Kidney epithelial cell (primary cell): ENCODE results near the gene ZFHX3. TPM values are rescaled to one million over a fixed set of nuclear protein-coding genes. Genes with fewer than 3 reads are reported as not detected.
"Not testable (repeated sequence)": the region's sequence is repeated elsewhere in the genome, so short reads cannot be mapped to it uniquely, and the experiment has no call there.

Source experiments
- DNase-seq: peaks from one replicate; pipeline ENCODE4 v3.0.0-alpha.2; 2010; ENCODE audit warnings: low read depth
- H3K27me3 ChIP-seq: 2 replicates; pipeline ENCODE4 v1.6.0; 2011; ENCODE audit warnings: low read length; ENCODE audit not compliant: control insufficient read depth, insufficient read depth
- H3K36me3 ChIP-seq: 2 replicates; pipeline ENCODE4 v1.5.1; 2011; ENCODE audit warnings: low read length; ENCODE audit not compliant: control insufficient read depth, insufficient read depth
- H3K4me3 ChIP-seq: 2 replicates; pipeline ENCODE4 v1.5.1; 2011; ENCODE audit warnings: low read depth, mild to moderate bottlenecking, control low read depth, low read length
- total RNA-seq: library from RNA; depleted of rRNA; stranded (reverse); fragments of >200 nt; gene quantifications from 2 replicates; pipeline ENCODE4 v1.2.3, GENCODE V29; 2015
- TF ChIP-seq, protein P1 (sequence below): IDR thresholded peaks from 2 replicates; pipeline ENCODE4 v1.5.1; 2011; ENCODE audit warnings: mild to moderate bottlenecking, moderate library complexity, low read length, control low read depth, inconsistent platforms; ENCODE audit not compliant: insufficient read depth, poor library complexity, severe bottlenecking

The ZFHX3 gene
- total RNA-seq, 1 donor from 2014 or later, result 19.9 TPM

DNA sequence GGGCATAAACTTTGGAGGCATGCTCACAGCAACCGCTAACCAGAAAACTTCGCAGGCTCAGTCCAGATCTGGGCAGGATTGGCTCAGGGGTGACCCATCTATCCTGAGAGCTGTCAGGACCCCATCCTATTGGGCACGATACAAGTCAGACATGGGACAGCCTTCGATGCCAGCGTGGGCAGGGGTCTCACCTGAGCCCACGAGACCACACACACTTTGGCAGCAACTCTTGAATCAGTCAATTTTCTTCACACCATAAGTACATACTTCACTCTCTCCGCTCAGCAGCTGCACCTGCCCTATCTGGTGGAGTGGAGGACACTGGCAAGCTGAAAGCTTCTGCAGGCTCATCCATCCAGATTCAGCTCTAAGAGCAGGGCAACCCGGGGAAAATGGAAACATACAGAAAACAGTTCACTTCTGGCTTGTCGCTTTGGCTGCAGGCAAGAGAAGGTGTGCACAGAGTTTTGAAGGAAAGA is 48.3 kb downstream of the ZFHX3 start:
- no peak for DNase-seq
- no peaks in the 10 kb centered on the region for H3K36me3 ChIP-seq
- no peaks in the 10 kb centered on the region for H3K27me3 ChIP-seq
- TF ChIP-seq, protein P1, sequence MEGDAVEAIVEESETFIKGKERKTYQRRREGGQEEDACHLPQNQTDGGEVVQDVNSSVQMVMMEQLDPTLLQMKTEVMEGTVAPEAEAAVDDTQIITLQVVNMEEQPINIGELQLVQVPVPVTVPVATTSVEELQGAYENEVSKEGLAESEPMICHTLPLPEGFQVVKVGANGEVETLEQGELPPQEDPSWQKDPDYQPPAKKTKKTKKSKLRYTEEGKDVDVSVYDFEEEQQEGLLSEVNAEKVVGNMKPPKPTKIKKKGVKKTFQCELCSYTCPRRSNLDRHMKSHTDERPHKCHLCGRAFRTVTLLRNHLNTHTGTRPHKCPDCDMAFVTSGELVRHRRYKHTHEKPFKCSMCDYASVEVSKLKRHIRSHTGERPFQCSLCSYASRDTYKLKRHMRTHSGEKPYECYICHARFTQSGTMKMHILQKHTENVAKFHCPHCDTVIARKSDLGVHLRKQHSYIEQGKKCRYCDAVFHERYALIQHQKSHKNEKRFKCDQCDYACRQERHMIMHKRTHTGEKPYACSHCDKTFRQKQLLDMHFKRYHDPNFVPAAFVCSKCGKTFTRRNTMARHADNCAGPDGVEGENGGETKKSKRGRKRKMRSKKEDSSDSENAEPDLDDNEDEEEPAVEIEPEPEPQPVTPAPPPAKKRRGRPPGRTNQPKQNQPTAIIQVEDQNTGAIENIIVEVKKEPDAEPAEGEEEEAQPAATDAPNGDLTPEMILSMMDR, result no peak
- H3K4me3 ChIP-seq, result no peak overlapping the region

DNA sequence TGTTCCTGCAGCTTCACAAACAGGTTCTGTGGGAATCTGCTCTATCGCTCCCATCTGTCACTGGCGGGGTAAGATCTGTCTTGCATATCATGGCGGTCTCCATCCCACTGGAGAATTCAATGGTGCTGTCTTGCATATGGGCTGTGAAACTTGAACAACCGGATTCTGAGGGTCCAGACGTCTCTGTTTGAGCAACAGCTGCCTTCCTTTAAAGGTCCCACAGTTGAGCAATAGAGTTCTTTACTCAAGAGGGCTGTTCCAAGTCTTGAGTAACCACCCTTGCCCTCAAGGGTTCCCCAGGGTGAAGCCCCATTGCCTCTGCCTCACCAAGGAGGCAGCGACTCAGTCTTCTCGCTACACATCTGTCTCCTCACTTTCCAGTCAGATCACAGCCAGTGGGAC is 50.8 kb downstream of the ZFHX3 start:
- no peaks in the 10 kb centered on the region for H3K27me3 ChIP-seq
- no peak overlapping the region for H3K4me3 ChIP-seq
- no peak for DNase-seq
- TF ChIP-seq, protein P1, result no peak
- no peaks in the 10 kb centered on the region for H3K36me3 ChIP-seq

DNA sequence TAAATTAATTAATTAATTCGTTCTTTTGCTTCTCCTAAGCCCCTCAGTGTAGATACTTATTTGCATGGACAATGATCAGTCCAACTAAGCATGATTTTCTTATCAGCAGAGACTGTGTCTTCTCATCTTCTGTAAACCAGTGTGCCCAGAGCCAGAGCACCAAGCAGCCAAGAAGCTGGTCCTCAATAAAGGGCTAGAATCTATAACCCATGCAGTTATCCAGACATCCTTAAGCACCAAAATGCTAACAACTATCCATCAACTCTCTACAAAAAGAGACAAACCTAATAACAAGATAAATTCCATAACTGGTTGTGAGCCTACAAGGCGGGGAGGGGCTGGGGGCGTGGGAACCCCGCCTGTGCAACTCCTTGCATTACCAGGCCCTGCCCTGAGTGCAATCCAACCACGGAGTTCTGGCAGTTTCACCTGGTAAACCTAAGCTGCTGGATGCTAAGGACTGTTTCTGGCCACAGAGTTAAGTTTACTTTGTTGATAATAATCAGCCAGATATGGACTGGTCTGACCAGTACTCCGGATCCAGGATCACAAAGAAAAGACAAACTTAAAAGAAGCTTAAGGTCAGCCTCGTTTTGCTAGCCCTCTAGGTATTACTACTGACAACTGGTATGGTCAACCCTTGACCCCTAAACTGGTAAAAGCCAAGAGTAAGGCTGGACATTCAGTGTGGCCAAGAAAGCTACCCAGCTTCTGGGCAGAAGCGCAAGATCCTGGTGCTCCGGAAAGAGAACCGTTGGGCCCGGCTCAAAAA is 51.5 kb downstream of the ZFHX3 start:
- Histone ChIP-seq H3K27me3 (no peaks in the 10 kb centered on the region), H3K4me3 (no peak overlapping the region), H3K36me3 (no peaks in the 10 kb centered on the region)
- TF ChIP-seq, protein P1, result no peak
- no peak for DNase-seq

DNA sequence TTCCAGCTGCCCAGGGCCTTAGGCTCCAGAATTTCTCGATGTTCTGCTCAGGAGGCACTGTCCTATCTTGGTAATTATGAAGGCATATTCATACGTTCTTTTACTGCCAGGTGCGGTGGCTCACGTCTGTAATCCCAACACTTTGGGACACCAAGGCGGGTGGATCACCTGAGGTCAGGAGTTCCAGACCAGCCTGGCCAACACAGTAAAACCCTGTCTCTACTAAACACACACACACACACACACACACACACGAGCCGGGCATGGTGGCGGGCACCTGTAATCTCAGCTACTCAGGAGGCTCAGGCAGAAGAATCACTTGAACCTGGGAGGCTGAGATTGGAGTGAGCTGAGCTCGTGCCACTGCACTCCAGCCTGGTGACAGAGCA is 52.1 kb downstream of the ZFHX3 start:
- DNase-seq, H3K27me3 ChIP-seq, H3K36me3 ChIP-seq, H3K4me3 ChIP-seq: not testable (repeated sequence)

DNA sequence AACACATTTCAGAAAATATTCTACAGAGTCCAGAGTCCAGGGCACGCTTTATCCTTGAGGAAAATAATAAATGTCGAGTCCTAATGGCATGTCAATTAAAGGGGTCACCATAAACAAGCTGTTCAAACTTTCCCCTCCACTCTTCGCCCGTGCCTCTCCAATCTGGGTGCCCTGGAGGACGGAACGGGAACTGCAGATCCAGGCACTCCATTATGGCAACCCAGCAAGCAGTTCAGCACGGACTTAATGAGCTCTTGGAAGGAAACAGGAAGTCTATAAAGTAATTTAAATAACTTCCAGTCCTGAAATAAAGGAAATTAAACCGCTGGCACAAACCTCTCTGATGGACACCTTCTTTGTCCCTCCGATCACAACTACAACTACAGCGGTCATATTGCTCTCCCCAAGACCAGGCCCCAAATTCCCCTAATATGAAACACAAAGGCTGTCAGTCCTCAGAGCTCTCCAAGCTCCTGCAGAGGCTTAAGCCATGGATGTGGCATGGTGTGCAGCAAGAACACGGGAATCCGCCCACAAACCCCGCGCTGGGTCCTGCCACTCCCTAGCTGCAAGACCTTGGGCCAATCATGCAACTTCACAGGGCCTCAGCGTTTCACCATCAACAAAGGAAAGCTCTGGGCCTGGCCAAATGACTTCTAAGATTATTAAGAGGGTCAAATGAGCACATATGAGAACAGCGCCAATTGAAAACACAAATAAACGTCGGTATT is 52.6 kb downstream of the ZFHX3 start:
- Histone ChIP-seq H3K27me3 (no peaks in the 10 kb centered on the region), H3K4me3 (no peak overlapping the region), H3K36me3 (no peaks in the 10 kb centered on the region)
- TF ChIP-seq, protein P1, result peak; percentile 35
- no peak for DNase-seq

DNA sequence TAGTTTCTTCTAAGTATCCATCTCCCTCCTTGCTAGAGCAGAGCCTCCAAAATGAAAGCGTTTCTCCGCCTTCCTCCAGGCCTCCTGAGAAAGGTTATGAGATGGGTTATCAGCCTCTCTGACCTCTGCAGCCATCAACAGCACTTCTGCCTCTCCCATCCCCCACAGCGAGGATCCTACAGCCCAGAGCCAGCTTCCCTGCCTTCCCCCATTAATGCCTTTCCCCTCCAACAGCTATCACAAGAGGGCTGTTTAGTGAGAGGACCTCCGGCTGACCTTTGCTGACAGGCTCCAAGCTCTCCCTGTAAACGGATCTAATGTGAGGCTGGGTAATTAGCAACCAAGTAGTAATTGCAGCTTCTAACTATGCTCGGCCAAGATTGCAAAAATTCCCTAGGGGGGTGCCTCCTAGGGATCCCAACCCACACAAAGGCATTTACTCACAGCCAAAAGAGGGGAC is 55.8 kb downstream of the ZFHX3 start:
- DNase-seq, result no peak
- Histone ChIP-seq H3K4me3 (no peak overlapping the region), H3K36me3 (no peaks in the 10 kb centered on the region), H3K27me3 (no peaks in the 10 kb centered on the region)
- TF ChIP-seq, protein P1, result no peak
